Placental epithelial cell (primary cell): ENCODE data around the gene ISY1. TPM values are rescaled to one million over a fixed set of nuclear protein-coding genes. Genes with fewer than 3 reads are reported as not detected.

Experiments
- total RNA-seq: library from RNA; depleted of rRNA; stranded (reverse); fragments of >200 nt; gene quantifications from 2 replicates; pipeline ENCODE4 v1.2.3, GENCODE V29; 2012

The ISY1 gene
- 18.1 and 27.5 TPM in 2 replicates for total RNA-seq

GRCh38 chr3:129160891-129161859 is at the start of gene ISY1:
Gene ISY1, minus strand, starts transcription at chr3:129161063. Its CDS starts 88 bp downstream, at chr3:129160975.

GRCh38 chr3:129183569-129184395 is 22.9 kb upstream of the ISY1 start, which contains the start of gene CNBP:
Gene CNBP, minus strand, starts transcription at chr3:129183896. Its CDS starts 12,139 bp downstream, at chr3:129171757.

GRCh38 chr3:129121792-129122411 is 39.0 kb downstream of the ISY1 start, which contains the start of gene RAB43:
Gene RAB43, minus strand, starts transcription at chr3:129121804. Its CDS starts 315 bp downstream, at chr3:129121489.

Other genes starting within 250 kb of the ISY1 start
- 0.39 TPM in 1 of 2 replicates, not detected in the other for gene CFAP92, start 167.0 kb downstream of the ISY1 start, total RNA-seq
- gene EFCC1, start 159.8 kb downstream of the ISY1 start, total RNA-seq: not detected in 2 replicates
- not detected in 2 replicates for gene GP9, start 100.3 kb downstream of the ISY1 start, total RNA-seq
- gene RAB43, start 39.3 kb downstream of the ISY1 start, total RNA-seq: 16.1 and 22.0 TPM in 2 replicates
- gene CNBP, start 22.8 kb upstream of the ISY1 start, total RNA-seq: 319 and 336 TPM in 2 replicates
- gene COPG1, start 88.5 kb upstream of the ISY1 start, total RNA-seq: 340 and 452 TPM in 2 replicates
- gene HMCES, start 117.8 kb upstream of the ISY1 start, total RNA-seq: 19.6 and 27.1 TPM in 2 replicates